ENCODE measurements around the gene NDUFS2.
A peak's percentile ranks its signal among the peaks of the same experiment; 100 is the strongest.

NDUFS2 gene

DNA sequence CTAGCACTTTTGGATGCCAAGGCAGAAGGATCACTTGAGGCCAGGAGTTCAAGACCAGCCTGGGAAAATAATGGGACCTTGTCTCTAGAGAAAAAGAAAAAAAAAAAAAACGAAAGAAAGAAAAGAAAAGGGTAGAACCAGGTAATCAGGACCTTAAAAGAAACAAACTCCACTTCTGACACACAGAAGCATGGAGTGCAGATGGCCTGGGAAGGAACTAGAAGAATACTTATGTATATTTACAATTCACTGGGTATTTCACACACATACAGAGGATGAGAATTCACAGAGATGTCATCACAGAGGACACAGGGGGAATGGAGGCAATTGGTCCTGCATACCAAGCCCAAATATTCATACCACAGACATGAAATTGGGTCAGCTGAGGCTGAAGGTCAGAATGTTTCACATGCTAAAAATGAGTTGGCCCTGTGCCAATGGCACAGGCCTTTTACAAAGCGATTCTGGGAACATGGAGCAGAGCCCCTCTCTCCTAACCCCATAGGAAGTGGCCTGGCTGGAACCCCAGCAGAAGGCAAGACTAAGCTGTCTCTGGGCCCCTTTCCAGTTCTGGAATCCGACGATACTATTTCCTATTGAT, 29.3 kb upstream of the NDUFS2 start:
- no peak for DNase-seq

DNA sequence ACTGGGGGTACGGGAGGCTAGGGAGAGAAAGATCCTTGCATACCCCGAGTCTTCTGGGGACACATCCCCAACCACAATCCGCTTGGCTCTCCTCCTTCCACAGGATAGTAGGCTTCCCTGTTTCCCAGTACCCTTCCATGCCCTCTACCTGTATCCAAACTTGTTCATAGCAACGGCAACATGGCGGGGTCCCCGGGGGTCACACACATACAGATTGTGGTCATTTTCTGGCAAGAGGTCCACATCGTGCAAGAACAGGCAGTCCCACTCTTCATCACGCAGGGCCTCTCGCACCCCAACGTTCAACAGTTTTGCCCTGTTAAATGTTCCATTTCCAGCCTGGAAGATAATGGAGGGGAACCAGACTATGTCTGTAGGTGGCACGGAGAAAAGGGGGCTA, 28.5 kb upstream of the NDUFS2 start:
- no peak for DNase-seq

DNA sequence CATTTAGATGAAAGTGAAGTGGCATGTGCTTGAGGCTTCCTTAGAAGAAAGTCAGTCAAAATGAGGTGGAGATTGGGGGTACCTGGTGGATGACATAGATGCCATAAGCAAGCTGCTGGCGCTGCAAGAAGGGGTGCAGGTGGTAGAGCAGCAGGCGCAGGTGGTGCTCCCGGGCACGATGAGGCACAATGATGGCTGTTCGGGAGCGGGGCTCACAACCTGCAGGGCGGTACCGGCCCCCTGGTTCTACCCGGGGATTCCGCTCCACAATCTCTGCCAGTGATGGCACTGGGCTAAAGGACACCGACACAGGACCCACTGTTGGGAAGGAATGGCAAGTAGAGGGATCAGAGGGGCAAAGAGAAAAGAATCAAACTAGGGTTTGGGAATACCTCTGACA, 27.3 kb upstream of the NDUFS2 start:
- DNase-seq = no peak

DNA sequence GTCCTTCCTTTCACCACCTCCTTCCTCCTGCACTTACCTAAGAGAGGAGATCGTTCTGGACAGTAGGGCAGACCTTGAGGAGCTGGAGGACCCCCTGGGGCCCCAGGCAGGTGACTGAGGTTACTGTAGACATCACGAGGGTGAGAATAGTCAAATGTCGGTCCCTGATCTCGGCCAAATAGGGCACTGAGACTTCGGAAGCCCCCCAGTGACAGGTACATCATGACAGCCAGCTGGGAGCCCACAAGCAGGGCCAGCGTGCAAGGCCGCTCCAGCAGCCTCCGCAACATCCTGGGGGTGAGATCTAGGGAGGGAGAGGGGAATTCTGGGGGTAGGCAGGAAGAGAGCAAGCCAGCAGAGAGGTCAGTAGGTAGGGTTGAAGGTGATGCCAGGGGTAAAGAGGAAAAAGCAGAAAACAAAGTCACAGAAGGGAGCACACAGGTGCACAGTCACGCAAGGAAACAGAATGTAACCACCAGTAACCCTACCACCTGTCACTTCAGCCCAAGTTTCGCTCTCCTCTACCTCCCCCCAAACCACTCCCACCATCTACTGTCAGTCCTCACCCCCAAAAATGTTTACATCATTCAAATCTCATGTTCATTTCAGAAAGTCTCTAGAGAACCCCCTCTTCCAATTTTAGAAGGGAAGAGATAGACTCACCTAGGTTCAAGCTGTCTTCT, 26.3 kb upstream of the NDUFS2 start:
- DNase-seq = no peak

DNA sequence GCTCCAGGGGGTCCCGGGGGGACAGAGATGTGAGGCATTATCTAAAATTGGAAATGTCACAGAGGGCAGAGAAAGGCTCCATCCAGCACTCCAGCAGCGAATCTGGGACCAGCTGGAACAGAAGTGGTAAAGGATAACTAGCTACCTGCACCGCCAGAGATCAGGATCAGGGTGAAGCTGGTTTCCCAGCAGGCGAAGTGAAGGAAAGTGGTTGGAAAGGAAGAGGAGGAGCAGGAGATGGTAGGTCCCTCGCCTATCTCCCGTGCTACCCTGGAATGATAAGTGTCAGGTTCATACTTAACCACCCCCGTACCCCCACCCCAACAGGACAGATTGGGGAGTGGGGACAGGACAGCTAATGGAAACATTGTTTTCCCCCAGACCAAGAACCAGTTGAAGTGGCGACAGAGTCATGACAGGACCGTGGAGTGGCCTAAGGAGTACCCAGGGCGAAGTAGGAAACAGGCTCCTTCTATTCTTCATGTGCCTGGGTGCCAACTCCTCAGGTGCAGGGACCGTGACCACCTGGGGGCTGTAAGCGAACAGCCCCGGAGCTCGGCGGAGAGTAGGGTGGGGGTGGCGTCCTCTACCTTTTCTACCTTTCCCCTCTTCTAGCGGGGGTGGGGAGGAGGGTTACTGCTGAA, 25.6 kb upstream of the NDUFS2 start:
- no peak for DNase-seq

DNA sequence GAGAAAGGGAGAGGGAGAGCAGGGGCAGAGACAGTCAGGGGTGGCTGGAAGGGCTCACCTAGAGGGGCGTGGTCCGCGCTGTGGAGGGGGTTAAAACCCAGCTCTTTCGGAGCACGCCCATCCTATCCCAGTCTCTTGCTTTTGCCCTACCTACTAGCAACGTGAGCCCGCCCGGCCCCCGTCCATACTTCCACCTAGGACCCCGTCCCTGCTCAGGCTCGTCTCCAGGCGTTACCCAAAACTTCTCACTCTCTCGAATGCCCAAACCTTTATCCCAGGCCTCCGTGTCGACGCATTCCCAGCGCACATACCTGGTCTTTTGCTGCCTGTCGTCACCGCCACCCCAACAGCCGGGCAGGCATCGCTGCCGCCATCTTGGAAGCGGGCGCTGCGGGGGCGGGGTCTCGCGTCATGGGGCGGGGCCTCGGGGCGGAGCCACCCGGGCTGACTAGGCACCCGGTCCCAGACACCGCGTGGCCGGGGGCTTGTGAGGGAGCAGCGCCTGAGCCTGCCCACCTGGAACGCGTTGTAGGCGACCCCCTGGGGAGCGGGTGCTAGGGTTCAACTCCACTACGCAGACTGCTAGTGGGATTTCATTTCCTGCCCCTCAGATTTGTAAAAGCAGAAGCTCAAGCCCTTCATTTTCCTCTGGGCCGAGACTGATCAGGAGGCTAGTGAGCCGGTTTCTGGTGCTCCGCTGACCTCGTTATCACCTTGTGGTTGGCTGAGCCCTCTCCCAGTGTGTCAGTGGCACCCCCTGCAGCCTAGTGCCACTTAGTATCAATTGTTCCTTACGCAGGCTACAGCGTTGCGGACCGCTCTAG, 24.8 kb upstream of the NDUFS2 start, which contains the start of gene B4GALT3:
Gene B4GALT3 (minus strand): TSS at position 396 of the 824 bp plus-strand sequence. CDS start 1,447 bp downstream, outside the sequence.
- DNase-seq = peak; percentile 46 to 63

DNA sequence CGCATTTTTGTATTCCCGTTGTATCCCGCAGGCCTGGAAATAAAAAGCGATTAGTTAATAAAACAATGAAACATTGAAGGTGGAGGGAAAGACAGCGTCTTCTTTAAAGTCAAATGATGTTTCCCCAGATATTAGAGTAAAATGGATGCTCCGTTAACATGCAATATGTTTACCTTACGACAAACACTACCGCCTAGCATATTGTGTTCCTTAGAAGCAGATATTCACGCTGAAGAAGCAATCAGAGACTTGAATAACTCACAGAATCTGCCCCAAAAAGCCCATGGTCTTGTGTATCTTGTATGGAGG, 24.3 kb upstream of the NDUFS2 start:
- DNase-seq = no peak

DNA sequence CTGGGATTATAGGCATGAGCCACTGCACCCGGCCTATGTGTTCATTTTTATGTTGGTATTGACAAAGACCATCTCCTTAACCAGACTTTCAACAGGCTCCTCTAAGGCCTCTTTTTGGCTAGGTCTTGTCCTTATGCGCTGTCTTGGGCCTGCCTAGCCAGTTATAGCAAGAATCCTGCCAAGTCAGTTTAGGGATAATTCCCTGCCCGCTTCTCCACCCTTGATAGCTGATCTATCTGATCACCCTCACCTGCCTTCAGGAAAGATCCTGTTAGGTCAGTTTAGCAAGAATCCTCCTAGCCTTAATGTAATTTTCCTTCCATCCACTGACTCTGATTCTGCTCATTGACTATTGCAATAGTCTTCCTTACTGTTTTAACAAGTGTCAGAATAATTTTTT, 22.5 kb upstream of the NDUFS2 start:
- no peak for DNase-seq

DNA sequence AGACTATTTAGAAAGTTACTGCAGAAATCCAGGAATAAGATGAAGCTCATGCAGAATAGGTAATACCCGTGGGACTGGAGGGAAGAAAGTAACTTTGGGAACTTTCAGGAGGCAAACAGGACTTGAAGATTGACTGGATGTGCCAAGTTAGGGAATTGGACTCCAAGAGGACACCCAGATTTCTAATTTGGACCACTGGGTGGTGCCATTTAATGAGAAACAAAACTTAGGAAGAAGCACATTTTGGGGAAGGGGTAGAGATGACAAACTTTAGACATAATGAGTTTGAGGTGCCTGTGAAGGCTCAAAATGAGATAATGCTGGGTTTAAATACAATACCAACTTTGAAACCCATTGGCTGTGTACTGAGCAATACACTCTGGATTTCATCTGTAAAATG, 21.5 kb upstream of the NDUFS2 start:
- DNase-seq = no peak

DNA sequence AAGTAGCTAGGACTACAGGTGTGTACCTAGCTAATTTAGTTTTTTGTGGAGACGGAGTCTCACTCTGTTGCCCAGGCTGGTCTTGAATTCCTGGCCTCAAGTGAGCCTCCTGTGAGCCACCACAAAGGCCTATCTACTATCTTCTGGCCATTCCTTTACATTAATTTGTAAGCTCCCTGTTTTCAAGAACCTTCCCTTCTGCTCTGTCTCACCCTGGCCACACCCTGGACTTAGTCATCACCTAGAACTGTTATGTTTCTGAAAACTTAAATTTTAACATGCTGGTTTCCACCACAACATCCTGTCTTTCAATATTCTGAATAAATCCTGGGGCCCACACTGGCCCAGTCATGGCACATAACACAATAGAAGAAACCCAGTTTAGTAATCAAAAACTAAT, 20.0 kb upstream of the NDUFS2 start:
- no peak for DNase-seq

DNA sequence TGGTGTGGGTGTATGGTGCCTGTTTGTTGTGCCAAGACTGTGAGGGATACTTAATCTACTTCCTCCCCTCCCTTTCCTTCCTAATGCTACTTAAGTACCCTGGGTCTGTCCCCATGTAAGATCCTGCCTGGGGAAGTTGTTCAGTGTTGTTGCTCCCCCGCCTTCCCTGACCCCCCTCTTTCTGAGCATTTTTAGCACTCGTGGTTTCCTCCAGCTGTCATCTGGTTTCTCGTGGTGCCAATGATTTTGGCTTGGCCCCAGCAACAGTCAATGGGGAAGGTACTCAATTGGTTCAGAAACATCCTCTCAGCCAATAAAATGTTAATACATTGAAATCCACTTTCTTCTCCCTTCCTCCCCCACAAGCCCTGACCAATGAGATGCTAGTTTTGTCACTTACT, 16.9 kb upstream of the NDUFS2 start:
- DNase-seq = peak; percentile 95 to 96

DNA sequence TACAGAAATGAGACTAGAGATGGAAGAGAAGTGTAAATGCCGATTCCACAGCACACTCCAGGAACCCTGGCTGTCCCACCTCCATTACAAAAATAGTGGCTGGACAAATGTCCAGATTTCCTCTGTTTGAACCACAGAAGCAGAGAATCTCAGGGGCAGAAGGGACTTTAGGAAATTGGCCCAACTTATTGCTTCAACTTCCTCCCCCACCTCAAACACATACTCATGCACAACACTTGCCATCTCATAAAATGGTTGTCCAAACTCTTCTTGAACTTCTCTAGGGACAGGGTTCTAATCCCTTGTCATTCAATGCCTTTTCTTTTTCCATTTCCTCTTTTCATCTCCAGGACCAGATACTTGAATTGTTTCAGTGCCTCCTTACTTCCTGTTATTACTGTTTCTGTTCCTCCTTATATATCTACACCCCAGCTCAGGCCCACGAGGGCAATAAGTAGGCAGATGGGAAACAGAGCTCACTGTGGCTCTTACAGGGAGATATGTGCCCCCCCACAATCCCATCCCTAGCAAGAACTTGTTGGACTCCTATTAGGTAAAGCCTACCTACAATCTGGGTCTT, 16.3 kb upstream of the NDUFS2 start:
- DNase-seq = peak; percentile 74 to 81

DNA sequence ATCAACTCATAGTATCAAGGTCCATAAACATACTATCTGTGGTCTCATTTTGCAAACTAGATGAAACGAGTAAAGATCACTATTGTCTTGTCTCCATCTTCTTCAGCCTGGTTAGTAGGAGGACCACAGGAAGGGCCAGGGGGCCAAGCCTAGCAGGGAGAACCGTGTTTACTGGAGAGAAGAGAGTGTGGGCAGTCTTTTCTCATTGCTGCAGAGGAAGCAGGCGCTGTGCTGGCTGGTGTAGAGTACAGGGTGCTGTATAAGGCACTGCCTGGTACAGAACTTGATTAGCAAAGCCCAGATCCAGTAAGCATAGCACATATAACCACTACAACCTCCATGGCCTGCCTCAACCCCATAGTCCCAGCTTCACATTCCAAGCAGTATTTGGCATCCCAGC, 14.9 kb upstream of the NDUFS2 start:
- no peak for DNase-seq

DNA sequence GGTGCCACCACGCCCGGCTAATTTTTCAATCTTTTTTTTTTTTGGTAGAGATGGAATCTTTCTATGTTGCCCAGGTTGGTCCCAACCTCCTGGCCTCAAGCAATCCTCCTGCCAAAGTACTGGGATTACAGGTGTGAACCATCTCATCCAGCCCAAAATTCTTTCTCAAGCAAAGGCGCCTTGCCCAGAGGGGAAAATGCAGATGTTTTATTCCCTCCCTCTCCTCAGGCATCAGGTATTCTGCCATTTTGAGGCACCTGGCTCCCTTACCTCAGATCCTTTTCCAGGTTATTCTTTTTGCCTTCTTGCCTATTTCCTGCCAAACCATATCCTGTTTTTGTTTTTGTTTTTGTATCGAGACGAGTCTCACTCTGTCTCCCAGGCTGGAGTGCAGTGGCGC, 13.8 kb upstream of the NDUFS2 start:
- DNase-seq = no peak

DNA sequence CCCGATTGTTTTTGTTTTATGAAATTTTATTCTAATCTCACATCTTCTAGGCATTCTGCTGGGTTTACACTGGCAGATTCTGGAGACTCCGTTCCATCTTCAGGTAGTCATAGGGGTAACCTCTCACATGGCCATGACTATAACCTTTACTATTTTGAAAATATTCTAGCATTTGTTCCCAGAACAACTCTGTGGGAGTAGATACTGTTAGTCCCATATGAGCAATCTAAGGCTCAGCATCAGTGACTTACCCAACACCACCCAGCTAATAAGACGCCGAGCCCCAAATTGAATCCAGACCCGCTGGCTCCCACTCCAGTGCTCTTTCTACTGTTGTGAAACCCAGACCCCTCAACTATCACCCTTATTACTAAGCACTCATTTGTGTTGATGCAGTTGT, 13.1 kb upstream of the NDUFS2 start:
- DNase-seq = no peak

DNA sequence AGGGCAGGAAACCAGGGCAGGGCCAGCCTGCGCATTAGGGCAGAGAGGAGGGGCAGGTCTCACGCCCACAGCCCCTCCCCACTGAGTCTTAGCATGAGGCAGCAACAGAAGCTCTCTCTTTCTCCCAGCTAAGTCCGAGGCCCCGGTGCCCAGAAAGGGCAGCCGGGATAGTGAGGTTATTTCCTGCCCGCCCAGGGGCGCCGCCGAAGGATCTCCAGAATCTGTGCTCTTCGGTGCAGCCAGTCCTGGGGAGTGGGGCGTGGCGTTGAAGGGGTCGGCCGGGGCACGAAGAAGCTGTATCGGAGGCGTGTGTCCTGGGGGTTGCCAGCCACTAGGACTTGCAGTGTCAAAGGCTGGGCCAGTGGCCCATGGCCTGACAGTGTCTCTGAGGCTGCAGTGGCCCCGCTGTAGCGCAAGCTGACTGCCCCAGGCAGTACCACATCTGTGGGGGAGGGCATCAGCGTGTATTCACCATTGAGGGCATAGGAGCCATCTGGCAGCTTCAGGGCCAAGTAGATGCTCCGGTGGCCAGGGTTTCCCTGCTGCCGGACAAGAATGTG, 11.1 kb upstream of the NDUFS2 start:
- DNase-seq = no peak

DNA sequence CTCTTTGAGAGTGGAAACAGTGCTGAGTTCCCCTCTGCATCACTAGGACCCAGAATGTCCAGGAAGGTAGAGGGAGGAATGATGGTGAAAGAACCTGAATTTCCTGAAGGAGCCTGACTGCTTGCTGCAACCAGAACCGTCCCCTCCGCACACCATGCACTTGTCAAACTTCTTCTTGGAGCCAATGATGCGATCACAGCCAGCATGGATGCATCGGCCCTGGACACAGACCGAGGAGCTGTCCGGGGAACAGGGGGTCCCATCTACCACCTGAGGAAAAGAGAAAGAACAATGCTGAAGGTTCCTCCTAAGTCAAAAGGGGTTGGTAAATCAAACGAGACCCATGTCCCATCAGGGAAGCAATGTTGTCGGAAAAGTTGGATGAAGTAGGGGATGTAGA, 10.2 kb upstream of the NDUFS2 start:
- no peak for DNase-seq

DNA sequence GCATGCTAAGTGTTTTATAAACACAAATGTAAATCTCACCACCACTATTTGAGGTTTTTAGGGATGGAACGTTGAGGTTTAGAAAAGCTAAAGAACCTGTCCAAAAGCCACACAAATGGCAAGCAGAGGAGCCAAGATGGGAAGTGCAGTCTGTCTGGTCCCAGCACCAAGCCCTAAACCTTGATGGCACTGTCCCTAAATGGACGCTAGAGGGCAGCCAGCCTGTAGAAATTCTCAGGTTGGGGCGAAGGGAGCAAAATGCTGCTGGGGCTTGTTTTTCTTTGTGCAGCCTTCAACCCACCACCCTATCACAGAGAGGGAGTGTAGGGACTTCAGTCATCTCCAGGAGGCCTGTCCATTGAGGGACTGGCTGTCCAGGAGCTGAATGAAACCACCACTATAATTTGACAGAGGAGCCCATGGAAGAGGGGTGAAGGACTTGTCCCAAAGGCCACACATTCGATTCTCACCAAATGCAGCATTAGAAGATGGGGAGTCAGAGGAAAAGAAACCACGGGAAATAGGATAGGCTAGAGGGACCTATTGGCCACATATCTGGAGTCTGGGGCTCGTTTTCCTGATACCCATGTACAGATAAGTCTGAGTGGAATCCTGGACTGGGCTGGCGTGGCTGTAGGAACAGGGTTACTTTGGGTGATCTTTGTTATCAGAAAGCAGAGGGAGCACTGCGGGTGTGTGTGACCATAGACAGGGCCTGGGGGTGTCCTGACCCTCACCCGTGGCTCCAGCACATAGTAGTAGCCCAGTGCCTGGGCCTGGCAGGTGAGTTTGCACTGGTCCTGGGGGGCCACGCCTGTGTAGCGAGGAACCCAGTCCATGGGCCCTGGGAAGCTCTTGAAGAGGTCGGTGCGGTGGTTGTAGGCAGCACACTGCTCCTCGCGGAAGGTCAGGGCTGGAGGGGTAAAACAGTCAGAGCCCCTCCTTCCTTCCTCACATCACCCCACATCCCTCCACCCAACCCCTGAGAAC, 9.4 kb upstream of the NDUFS2 start:
- DNase-seq = peak; percentile 73 to 79

DNA sequence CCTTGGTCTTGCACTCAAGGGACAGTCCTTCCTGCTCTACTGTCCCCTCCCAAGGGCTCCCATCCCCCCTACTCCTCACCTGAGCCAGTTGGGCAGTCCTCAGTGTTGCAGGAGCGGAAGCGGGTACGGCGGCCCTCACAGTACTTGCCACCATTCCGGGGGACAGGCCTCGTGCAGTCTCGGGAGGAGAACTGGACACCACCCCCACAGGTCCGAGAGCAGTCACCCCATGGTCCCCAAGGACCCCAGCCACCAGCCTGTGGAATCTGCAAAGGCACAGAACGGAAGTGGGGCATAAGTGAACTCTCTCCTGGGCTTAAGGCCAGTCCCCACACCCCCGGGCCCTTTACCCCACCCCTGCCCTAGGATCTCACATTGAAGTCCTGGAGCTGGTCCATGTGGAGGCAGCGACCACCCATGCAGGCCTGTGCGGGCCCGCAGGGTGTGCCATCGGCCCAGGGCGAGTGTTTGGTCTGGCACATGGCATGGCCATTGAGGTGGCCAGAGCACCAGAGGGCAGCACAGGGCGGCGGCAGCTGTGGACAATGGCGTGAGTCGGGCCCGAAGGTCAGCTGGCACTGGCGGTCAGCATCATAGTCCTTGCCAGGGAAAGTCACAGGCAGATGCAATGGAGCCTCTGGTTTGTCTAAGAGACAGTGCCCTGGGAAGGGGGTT, 8.5 kb upstream of the NDUFS2 start:
- DNase-seq = no peak

DNA sequence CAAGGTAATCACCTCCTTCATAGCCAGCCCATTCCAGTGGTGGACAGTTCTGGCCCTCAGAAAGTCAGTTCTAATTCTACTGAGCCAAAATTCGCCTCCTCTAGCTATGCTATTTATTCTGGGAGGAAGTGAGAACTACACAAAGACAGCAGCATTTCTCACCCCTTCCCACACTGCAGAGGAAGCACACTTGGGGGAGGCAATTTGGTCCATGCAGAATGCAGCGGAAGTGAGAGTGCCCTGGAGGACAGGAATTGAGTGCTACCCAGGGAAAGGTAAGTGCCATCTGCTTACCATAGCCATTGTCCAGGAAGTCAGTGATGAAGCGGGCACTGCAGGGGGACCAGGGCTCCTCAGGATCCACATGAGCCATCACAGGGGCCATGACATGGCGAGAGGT, 7.0 kb upstream of the NDUFS2 start:
- no peak for DNase-seq

DNA sequence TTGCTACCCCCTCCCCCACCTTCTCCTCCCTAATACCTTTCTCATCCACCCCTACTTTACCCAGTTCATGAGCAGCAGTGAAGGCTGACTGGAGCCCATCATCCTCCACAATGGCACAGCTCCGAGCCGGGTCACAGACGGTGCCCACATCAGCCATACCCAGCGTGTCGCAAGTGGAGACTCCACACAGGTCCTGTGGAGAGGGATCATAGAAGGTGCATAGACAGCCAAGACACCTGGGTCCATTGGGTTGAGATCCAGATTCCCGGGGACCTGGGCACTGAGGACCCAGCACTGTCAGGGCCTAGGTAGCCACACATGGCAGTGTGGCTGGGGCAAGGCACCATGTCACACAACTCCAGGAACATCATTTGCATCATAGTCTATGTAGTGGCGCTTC, 6.1 kb upstream of the NDUFS2 start:
- DNase-seq = no peak
